ENCODE results near the gene GFRA1.

DNA sequence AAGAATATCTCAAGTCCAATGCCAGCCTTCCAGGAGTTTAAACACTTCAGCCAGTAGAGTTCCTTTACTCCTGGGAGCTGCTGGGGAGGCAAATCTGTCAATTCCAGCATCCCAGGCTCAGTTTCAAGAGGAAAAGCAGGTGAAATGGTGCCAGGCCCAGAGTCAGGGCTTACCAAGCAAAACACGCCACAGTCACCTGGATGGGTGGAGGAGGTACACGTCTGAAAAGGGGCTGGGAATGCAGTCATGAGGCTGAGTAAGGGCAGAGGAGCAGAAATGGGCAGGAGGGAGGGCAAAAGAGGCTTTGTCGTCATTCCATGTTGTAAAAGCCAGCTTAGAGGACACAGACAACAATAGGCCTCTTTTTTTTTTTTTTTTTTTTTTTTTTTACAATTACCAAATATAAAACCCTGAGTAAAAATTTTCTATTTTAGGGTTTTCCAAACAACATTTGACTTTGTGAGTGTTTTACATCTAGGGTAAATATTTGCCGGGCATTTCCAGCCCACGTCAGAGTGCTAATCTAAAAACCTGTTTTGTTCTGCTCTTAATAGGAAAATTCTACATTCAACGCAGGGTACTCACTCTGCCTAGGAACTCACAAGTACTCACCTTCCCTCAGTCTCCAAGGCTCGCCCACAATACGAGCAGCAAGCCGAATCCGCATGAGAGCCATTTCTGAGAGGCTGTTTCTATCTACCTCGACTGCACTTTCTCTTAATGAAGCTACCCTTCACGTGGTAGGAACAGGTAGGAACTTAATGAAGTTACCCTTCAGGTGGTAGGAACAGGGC lies 21.2 kb downstream of the GFRA1 start:
- TF ChIP-seq, protein P1, sequence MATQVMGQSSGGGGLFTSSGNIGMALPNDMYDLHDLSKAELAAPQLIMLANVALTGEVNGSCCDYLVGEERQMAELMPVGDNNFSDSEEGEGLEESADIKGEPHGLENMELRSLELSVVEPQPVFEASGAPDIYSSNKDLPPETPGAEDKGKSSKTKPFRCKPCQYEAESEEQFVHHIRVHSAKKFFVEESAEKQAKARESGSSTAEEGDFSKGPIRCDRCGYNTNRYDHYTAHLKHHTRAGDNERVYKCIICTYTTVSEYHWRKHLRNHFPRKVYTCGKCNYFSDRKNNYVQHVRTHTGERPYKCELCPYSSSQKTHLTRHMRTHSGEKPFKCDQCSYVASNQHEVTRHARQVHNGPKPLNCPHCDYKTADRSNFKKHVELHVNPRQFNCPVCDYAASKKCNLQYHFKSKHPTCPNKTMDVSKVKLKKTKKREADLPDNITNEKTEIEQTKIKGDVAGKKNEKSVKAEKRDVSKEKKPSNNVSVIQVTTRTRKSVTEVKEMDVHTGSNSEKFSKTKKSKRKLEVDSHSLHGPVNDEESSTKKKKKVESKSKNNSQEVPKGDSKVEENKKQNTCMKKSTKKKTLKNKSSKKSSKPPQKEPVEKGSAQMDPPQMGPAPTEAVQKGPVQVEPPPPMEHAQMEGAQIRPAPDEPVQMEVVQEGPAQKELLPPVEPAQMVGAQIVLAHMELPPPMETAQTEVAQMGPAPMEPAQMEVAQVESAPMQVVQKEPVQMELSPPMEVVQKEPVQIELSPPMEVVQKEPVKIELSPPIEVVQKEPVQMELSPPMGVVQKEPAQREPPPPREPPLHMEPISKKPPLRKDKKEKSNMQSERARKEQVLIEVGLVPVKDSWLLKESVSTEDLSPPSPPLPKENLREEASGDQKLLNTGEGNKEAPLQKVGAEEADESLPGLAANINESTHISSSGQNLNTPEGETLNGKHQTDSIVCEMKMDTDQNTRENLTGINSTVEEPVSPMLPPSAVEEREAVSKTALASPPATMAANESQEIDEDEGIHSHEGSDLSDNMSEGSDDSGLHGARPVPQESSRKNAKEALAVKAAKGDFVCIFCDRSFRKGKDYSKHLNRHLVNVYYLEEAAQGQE (IDR thresholded peaks at IDR 0.05), result no peak
- TF ChIP-seq TFCP2L1 (CRISPR knock-in tag; IDR thresholded peaks at IDR 0.05) (no peak), CEBPB (IDR thresholded peaks at IDR 0.05) (no peak), SMC3 (IDR thresholded peaks at IDR 0.05) (no peak), RFX5 (IDR thresholded peaks at IDR 0.05) (no peak), POLR2A (IDR thresholded peaks at IDR 0.05; ENCODE audit: low read length) (no peak), EP300 (IDR thresholded peaks at IDR 0.05) (no peak)
- TF ChIP-seq, protein P2, sequence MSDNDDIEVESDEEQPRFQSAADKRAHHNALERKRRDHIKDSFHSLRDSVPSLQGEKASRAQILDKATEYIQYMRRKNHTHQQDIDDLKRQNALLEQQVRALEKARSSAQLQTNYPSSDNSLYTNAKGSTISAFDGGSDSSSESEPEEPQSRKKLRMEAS (IDR thresholded peaks at IDR 0.05), result no peak
